Endothelial cell of umbilical vein (primary cell): ENCODE results near the gene PIGM. TPM values are rescaled to one million over a fixed set of nuclear protein-coding genes. Genes with fewer than 3 reads are reported as not detected.
"Not testable (repeated sequence)": the region's sequence is repeated elsewhere in the genome, so short reads cannot be mapped to it uniquely, and the experiment has no call there.

ENCODE experiments used
- BruUV-seq: library from RNA; stranded (reverse); fragments of 400-500 nt; replicated peaks from 2 replicates; lab custom pipeline; 2021; lab: Mats Ljungman, UMichigan
- CTCF ChIA-PET: fragments of 300-600, 350-600 bp; sonication (Branson Sonifier 250); formaldehyde crosslinking; loops from one replicate; lab custom pipeline; 2021; ENCODE audit warnings: antibody characterized with exemption, inconsistent platforms; lab: Charles Lee
- POLR2A ChIA-PET: fragments of 300-600, 350-600 bp; sonication (Branson Sonifier 250); formaldehyde crosslinking; loops from one replicate; lab custom pipeline; 2021; ENCODE audit warnings: antibody characterized with exemption, inconsistent platforms; lab: Charles Lee
- DNase-seq: peaks from one replicate; pipeline ENCODE4 v3.0.0-alpha.2; 2011; ENCODE audit warnings: low read depth, low spot score
- FAIRE-seq: peaks from 2 replicates; lab custom pipeline; 2011; peaks lifted over from hg19 to GRCh38; lab: Jason Lieb, UNC
- H2AFZ ChIP-seq: 2 replicates; pipeline ENCODE4 v1.6.0; 2012; ENCODE audit warnings: low read depth, low read length, control low read depth, inconsistent platforms
- H3K27ac ChIP-seq: 2 replicates; pipeline ENCODE4 v1.5.1; 2011; ENCODE audit warnings: low read depth, mild to moderate bottlenecking, control low read depth, low read length, moderate library complexity; ENCODE audit not compliant: insufficient read depth
- H3K27me3 ChIP-seq, 2 experiments: 2 replicates each; pipeline versions ENCODE4 v1.6.0 to v1.6.1; 2011; ENCODE audit warnings: low read length in 2 of 2, mixed read lengths in 1 of 2; ENCODE audit not compliant: control insufficient read depth in 2 of 2, insufficient read depth in 2 of 2
- H3K36me3 ChIP-seq, 2 experiments: 2 replicates in 1 of 2; 3 replicates in 1 of 2; pipeline ENCODE4 v1.5.1; 2011; ENCODE audit warnings: low read length in 2 of 2, mild to moderate bottlenecking in 1 of 2, moderate library complexity in 1 of 2; ENCODE audit not compliant: control insufficient read depth in 2 of 2, insufficient read depth in 2 of 2; ENCODE audit errors: extremely low read depth in 1 of 2
- H3K4me1 ChIP-seq: 3 replicates; pipeline ENCODE4 v1.5.1; 2011; ENCODE audit warnings: mild to moderate bottlenecking, low read length; ENCODE audit not compliant: control insufficient read depth, insufficient read depth; ENCODE audit errors: extremely low read depth
- H3K4me2 ChIP-seq: 2 replicates; pipeline ENCODE4 v1.6.1; 2011; ENCODE audit warnings: low read length, control low read depth, mixed read lengths; ENCODE audit not compliant: insufficient read depth
- H3K4me3 ChIP-seq, 3 experiments: fragments of 200-600 bp in 1 of 3; sonication (generic), shearing (Covaris generic) in 1 of 3; replicated peaks in 1 of 3; 2 replicates each; pipeline ENCODE4 v1.5.1; 2011 to 2016; ENCODE audit warnings: control low read depth in 3 of 3, low read length in 3 of 3, mild to moderate bottlenecking in 2 of 3, inconsistent platforms in 1 of 3, low read depth in 1 of 3, moderate library complexity in 1 of 3; ENCODE audit not compliant: insufficient read depth in 1 of 3
- H3K79me2 ChIP-seq: 2 replicates; pipeline ENCODE4 v1.6.0; 2012; ENCODE audit warnings: low read length, inconsistent platforms; ENCODE audit not compliant: control insufficient read depth, insufficient read depth
- H3K9ac ChIP-seq: replicated peaks from 2 replicates; pipeline ENCODE3; 2011; ENCODE audit warnings: low read length, control low read depth; ENCODE audit not compliant: insufficient read depth; ENCODE audit errors: extremely low read depth
- H3K9me1 ChIP-seq: replicated peaks from 3 replicates; pipeline ENCODE4 v1.6.0; 2011; ENCODE audit warnings: mild to moderate bottlenecking, low read length; ENCODE audit not compliant: control insufficient read depth, insufficient read depth; ENCODE audit errors: extremely low read depth
- H3K9me3 ChIP-seq: replicated peaks from 2 replicates; pipeline ENCODE4 v1.5.1; 2012; ENCODE audit warnings: low read length, inconsistent platforms; ENCODE audit not compliant: control insufficient read depth, insufficient read depth
- H4K20me1 ChIP-seq: replicated peaks from 2 replicates; pipeline ENCODE3; 2011; ENCODE audit warnings: mild to moderate bottlenecking, low read length; ENCODE audit not compliant: control insufficient read depth, insufficient read depth; ENCODE audit errors: extremely low read depth
- GATA2 ChIP-seq: IDR thresholded peaks from 2 replicates; pipeline ENCODE4 v1.7.0; 2011; ENCODE audit warnings: low read depth, mild to moderate bottlenecking, moderate library complexity, mixed read lengths, low read length; ENCODE audit not compliant: insufficient read length, insufficient read depth
- JUN ChIP-seq: IDR thresholded peaks from 2 replicates; pipeline ENCODE4 v1.6.1; 2011; ENCODE audit warnings: borderline replicate concordance, low read depth; ENCODE audit not compliant: insufficient read length, insufficient read depth
- MYC ChIP-seq: IDR thresholded peaks from one replicate; pipeline ENCODE4 v1.6.1; 2011; ENCODE audit warnings: mild to moderate bottlenecking, low read depth, low read length
- POLR2AphosphoS5 ChIP-seq: IDR thresholded peaks from 2 replicates; pipeline ENCODE4 v1.6.1; 2012; ENCODE audit warnings: low read depth, mild to moderate bottlenecking, control low read depth, low read length, moderate library complexity; ENCODE audit not compliant: insufficient read depth
- dilution Hi-C: fragments of 300-500 bp; cut with MboI; formaldehyde crosslinking; loops from one replicate; pipeline ENCODE4 v1.15.0; 2019; ENCODE audit warnings: low sequenced_read_pairs; ENCODE audit not compliant: extremely low pct_ligation_motif_present
- intact Hi-C: fragments of 100-400 bp; cut with micrococcal nuclease; formaldehyde crosslinking; loops from one replicate; pipeline ENCODE4 v1.10.0; 2022
- polyA plus RNA-seq, 4 experiments: library from polyadenylated mRNA; depleted of rRNA in 3 of 4; stranded (reverse) in 3 of 4; unstranded in 1 of 4; fragments of >200 nt; gene quantifications; 2 replicates each; pipeline versions ENCODE4 v1.2.1 to v1.2.3, GENCODE V29; 2011 to 2012; ENCODE audit warnings: missing spikeins in 1 of 4
- total RNA-seq: library from RNA; stranded (reverse); gene quantifications from 2 replicates; pipeline ENCODE4 v1.2.3, GENCODE V29; 2021

Gene PIGM
- total and polyA plus RNA-seq, 2 donors (not counting 3 experiments of a cell fraction or from before 2014, with no cell fraction given): 3.4 to 5.4 TPM

- H3K27ac ChIP-seq, H2AFZ ChIP-seq, DNase-seq, FAIRE-seq, intact Hi-C loops, BruUV-seq, H3K9me1 ChIP-seq, H3K79me2 ChIP-seq, POLR2A ChIA-PET, H3K4me2 ChIP-seq, H3K36me3 ChIP-seq, H4K20me1 ChIP-seq, H3K9ac ChIP-seq, H3K4me3 ChIP-seq, H3K9me3 ChIP-seq, dilution Hi-C loops, CTCF ChIA-PET, H3K4me1 ChIP-seq: not testable (repeated sequence)
- H3K27me3 ChIP-seq: peaks cover 31% of the 10 kb centered on the region in 2 experiments
Observed at GRCh38 chr1:160050182-160050581, 18.4 kb upstream of the PIGM start.

DNA sequence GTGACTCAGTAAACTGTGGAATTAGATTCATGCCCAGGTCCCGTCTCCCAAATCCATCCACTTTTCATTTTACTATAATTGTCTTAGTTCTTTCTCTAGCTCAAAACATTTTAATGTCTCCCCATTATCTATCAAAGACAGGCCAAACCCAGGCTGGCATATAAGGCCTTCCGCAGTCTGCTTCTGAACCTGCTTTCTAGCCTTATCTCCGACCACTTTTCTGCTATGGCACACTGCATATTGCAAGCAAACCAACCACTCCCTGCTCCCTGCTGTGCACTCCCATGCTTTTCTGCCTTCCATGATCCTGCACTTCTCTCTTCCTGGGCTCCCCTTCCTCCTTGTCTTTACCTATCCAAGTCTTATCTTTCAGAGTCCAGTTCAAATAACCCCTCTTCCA, 17.3 kb upstream of the PIGM start:
- no peak for DNase-seq
- dilution Hi-C loops (no loop called here), intact Hi-C loops (no loop called here)
- H3K9ac ChIP-seq: no peak overlapping the region
- H3K4me3 ChIP-seq: no peak overlapping the region
- no peaks in the 10 kb centered on the region for H3K4me1 ChIP-seq
- no peak for TF ChIP-seq GATA2
- no peak for TF ChIP-seq JUN
- TF ChIP-seq POLR2AphosphoS5: no peak
- no peak for TF ChIP-seq MYC
- H3K79me2 ChIP-seq: no peaks in the 10 kb centered on the region
- ChIA-PET POLR2A (no interaction called here), CTCF (interaction anchor here (1.3 kb wide), 1 partner anchor 29 kb away, joined by 4 read pairs; no protein-coding TSS in a partner anchor)
- BruUV-seq: no TSS peak
- H4K20me1 ChIP-seq: no peaks in the 10 kb centered on the region
- peaks cover 31% of the 10 kb centered on the region in 2 experiments for H3K27me3 ChIP-seq
- no peak for FAIRE-seq
- H2AFZ ChIP-seq: no peak overlapping the region
- no peaks in the 10 kb centered on the region for H3K9me3 ChIP-seq
- no peak overlapping the region for H3K4me2 ChIP-seq
- H3K27ac ChIP-seq: no peak overlapping the region
- no peaks in the 10 kb centered on the region for H3K36me3 ChIP-seq
- H3K9me1 ChIP-seq: no peaks in the 10 kb centered on the region
